ENCODE measurements around the gene TRIM59. TPM values are rescaled to one million over a fixed set of nuclear protein-coding genes. Genes with fewer than 3 reads are reported as not detected.

The TRIM59 gene
- total RNA-seq, 2 donors from 2014 or later: 0.99 to 2.1 TPM

GRCh38 chr3:160447544-160447943 is 2.0 kb downstream of the TRIM59 start:
- ATAC-seq (no peak), DNase-seq (no peak)
- intact Hi-C loops (cut with DNase I): no loop called here
- H3K9me3 ChIP-seq: no peaks in the 10 kb centered on the region
- peaks cover 15% of the 10 kb centered on the region for H3K4me1 ChIP-seq
- H3K4me3 ChIP-seq: no peak overlapping the region
- TF ChIP-seq POLR2A (IDR thresholded peaks at IDR 0.05) (no peak), CTCF (IDR thresholded peaks at IDR 0.05) (no peak)
- H3K36me3 ChIP-seq (replicated peaks in 1 of 2; ENCODE audit: insufficient read depth in 1 of 2, low read depth in 2 of 2): no peaks in the 10 kb centered on the region
- no peak overlapping the region for H3K27ac ChIP-seq
- H3K27me3 ChIP-seq: no peaks in the 10 kb centered on the region
- WGBS, 2 donors: 62 to 68% methylated on average over 3 of the region's 3 CpGs

GRCh38 chr3:160446522-160447056 is 3.0 kb downstream of the TRIM59 start:
- DNase-seq (no peak), ATAC-seq (no peak)
- Histone ChIP-seq H3K4me3 (no peak overlapping the region), H3K9me3 (no peaks in the 10 kb centered on the region), H3K36me3 (replicated peaks in 1 of 2; ENCODE audit: insufficient read depth in 1 of 2, low read depth in 2 of 2) (no peaks in the 10 kb centered on the region), H3K27ac (no peak overlapping the region), H3K4me1 (peaks cover 15% of the 10 kb centered on the region), H3K27me3 (no peaks in the 10 kb centered on the region)
- intact Hi-C loops (cut with DNase I): no loop called here
- WGBS, 2 donors: 94% methylated on average over 13 of the region's 13 CpGs
- TF ChIP-seq POLR2A (IDR thresholded peaks at IDR 0.05) (no peak), CTCF (IDR thresholded peaks at IDR 0.05) (no peak)

- Histone ChIP-seq H3K36me3 (replicated peaks in 1 of 2; ENCODE audit: insufficient read depth in 1 of 2, low read depth in 2 of 2) (no peaks in the 10 kb centered on the region), H3K9me3 (no peaks in the 10 kb centered on the region), H3K27me3 (no peaks in the 10 kb centered on the region), H3K4me3 (no peak overlapping the region), H3K27ac (no peak overlapping the region), H3K4me1 (peaks cover 15% of the 10 kb centered on the region)
- ATAC-seq: no peak
- no peak for DNase-seq
- intact Hi-C loops (cut with DNase I): no loop called here
- WGBS, 2 donors: 89 to 90% methylated on average over 1 of the region's 1 CpG
- TF ChIP-seq CTCF (IDR thresholded peaks at IDR 0.05) (no peak), POLR2A (IDR thresholded peaks at IDR 0.05) (no peak)
These were observed 3.7 kb downstream of the TRIM59 start for GRCh38 chr3:160445854-160446253.

- peaks cover 6% of the 10 kb centered on the region for H3K4me1 ChIP-seq
- TF ChIP-seq CTCF (IDR thresholded peaks at IDR 0.05): no peak
- no peak for TF ChIP-seq POLR2A (IDR thresholded peaks at IDR 0.05)
- DNase-seq (no peak), ATAC-seq (no peak)
- no peaks in the 10 kb centered on the region for H3K36me3 ChIP-seq (replicated peaks in 1 of 2; ENCODE audit: insufficient read depth in 1 of 2, low read depth in 2 of 2)
- intact Hi-C loops (cut with DNase I): no loop called here
- no peaks in the 10 kb centered on the region for H3K27me3 ChIP-seq
- H3K9me3 ChIP-seq: no peaks in the 10 kb centered on the region
- no peak overlapping the region for H3K4me3 ChIP-seq
- no peak overlapping the region for H3K27ac ChIP-seq
- 73 to 100% methylated on average over 1 of the region's 1 CpG for WGBS, 2 donors
These were observed 5.2 kb downstream of the TRIM59 start for GRCh38 chr3:160444411-160444810.

- no peak overlapping the region for H3K4me3 ChIP-seq
- ATAC-seq: no peak
- no peak overlapping the region for H3K27ac ChIP-seq
- no peaks in the 10 kb centered on the region for H3K27me3 ChIP-seq
- no peaks in the 10 kb centered on the region for H3K36me3 ChIP-seq (replicated peaks in 1 of 2; ENCODE audit: insufficient read depth in 1 of 2, low read depth in 2 of 2)
- no peak for DNase-seq
- intact Hi-C loops (cut with DNase I): no loop called here
- no peak for TF ChIP-seq POLR2A (IDR thresholded peaks at IDR 0.05)
- no peak for TF ChIP-seq CTCF (IDR thresholded peaks at IDR 0.05)
- WGBS, 2 donors: 95 to 96% methylated on average over 7 of the region's 7 CpGs
- H3K4me1 ChIP-seq: no peaks in the 10 kb centered on the region
- no peaks in the 10 kb centered on the region for H3K9me3 ChIP-seq
These were observed 8.9 kb downstream of the TRIM59 start for GRCh38 chr3:160440687-160441086.

Data from body of pancreas (tissue), 4 donors.